ENCODE data around the gene ACAD11.
"Not testable (repeated sequence)": the region's sequence is repeated elsewhere in the genome, so short reads cannot be mapped to it uniquely, and the experiment has no call there.

ACAD11 gene

DNA sequence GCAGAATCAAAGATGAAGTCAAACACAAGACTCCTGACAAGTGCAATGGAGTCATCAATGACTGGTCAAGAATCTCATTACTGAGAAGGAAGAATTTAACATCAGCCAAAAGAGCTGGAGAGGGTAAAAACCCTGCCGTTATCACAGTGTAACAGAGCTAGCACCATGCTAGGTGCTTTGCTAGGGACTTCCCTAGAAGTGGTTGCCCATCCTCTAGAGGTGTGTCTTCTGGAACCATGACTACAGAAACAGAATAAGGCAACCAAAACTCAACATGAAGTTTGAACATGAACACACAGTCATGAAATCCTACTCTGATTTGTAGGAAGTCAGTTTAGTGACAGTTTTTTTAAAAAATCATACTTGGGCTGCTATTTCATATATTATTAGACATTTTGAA, 9.5 kb downstream of the ACAD11 start:
- no peak for DNase-seq

- DNase-seq: no peak
Measured at GRCh38 chr3:132645058-132645457, 14.6 kb downstream of the ACAD11 start.

DNA sequence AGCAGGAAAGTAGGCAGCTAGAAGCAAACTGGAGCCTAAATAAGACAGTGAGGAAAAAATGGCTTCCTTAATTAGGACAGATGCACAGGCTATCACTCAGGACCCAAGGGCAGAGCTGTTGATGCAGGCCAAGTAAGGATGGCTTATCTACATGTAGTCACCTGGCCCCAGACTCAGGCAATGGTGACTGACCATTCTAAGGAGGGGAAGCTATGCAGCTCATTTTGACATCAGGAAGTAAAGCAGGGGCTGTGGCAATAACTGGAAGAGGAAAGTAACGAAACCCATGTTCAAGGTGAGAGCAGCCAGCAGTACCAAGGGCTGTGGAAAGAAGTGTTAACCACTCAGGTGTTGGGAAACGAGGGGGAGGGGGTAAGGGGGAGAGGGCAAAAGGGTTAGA, 16.2 kb downstream of the ACAD11 start:
- DNase-seq: no peak

GRCh38 chr3:132642539-132642847, 17.1 kb downstream of the ACAD11 start:
- DNase-seq: no peak

DNA sequence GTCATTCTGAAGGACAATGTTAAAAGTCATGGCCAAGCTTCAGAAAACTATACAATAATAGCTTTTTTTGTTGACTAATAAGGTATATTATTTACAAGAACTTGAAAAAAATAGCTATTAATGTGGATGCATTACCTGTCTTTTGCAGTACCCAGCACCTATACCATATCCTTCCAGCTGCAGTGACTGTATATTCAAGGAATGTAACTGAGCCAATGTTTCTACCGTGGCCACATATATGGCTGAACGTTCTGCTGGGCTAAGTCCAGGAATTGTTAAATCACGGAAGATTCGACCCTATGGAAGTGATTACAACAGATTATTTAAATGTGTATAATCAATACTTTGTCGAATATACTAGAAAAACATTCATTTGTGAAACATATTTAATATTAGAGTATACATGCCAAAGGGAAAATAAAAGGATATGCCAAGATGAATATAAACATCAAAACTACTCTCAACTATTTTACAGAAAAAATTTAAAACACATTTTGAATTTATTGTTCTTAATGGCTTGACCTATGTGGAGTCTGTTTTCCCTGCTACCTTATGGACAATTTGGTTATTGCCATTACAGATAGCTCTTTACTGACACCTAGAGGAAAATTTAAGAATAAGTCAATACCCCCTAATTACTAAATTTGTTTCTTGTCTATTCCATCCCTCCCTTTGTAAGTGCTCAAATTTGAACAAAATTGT, 17.6 kb downstream of the ACAD11 start:
- peak; percentile 22 for DNase-seq

DNA sequence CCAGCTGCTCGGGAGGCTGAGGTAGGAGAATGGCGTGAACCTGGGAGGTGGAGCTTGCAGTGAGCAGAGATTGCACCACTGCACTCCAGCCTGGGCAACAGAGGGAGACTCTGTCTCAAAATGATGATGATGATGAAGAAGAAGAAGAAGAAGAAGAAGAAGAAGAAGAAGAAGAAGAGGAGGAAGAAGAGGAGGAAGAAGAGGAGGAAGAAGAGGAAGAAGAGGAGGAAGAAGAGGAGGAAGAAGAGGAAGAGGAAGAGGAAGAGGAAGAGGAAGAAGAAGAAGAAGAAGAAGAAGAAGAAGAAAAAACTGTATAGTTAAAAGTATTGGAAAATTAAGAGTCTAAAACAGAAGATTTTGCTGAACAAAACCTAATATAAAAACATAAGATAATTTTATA, 18.2 kb downstream of the ACAD11 start:
- not testable (repeated sequence) for DNase-seq

- no peak for DNase-seq
Measured at GRCh38 chr3:132638706-132639105, 20.9 kb downstream of the ACAD11 start.

GRCh38 chr3:132637590-132637989, 22.0 kb downstream of the ACAD11 start:
- DNase-seq: no peak

- DNase-seq: no peak
Measured at GRCh38 chr3:132635052-132635451, 24.6 kb downstream of the ACAD11 start.

GRCh38 chr3:132630612-132631011, 29.0 kb downstream of the ACAD11 start:
- DNase-seq: no peak

- DNase-seq: no peak
Measured at GRCh38 chr3:132629928-132630327, 29.7 kb downstream of the ACAD11 start.

- DNase-seq: no peak
Measured at GRCh38 chr3:132628157-132628556, 31.5 kb downstream of the ACAD11 start.

DNA sequence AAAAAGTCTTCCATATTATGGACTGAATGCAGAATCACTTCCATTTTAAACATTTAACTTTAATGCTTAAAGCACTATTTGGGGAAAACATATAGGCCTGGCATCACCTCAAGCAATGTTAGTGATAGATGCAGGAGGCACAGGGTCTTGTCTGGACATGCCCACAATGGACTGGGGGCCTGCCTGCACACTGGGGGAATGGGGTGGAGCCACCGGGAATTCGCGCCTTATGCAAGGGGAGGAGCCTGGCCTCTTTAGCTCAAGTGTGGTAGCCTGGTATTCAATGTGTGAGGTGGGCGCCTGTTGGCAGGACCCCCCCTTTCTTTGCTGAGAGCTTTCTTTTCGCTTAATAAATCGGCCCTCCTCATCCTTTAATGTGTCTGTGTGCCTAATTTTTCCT, 32.7 kb downstream of the ACAD11 start:
- no peak for DNase-seq

DNA sequence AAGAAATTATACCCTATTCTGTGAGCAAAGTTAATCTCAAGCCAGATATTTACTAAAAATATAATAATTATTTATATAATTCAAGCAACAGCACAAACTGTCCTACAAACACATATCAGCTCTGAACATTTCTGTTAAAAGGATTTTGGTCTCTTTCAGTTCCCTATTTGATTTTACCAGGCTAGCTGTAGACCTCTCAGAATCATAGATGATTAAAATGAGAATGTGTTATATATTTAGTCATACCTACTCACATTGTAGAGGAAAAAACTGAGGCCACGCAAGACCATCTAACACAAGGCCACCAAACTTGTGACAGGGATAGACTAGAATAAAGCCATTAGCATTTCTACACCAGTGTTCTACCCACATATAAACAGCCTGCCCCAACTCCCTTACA, 34.0 kb downstream of the ACAD11 start:
- DNase-seq: no peak

- no peak for DNase-seq
Measured at GRCh38 chr3:132624790-132625189, 34.8 kb downstream of the ACAD11 start.

DNA sequence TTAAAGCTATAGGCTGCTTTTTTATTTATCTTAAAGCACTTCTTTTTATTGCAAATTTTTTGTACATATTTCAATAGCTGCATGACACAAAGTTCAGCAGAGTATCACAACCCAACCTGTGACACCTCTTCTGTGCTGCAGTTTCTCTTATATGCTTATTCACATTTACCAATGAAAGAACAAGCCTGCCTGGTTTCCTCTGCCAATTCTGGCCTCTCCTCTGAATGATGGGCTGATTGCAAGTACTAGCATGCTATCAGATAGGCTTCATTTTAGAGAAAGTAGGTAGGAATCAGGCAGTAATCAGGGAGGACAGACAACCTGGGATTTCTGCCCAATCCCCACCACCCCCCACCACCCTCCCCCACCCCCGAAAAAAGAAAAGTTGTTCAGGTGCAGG, 36.0 kb downstream of the ACAD11 start:
- DNase-seq: no peak

GRCh38 chr3:132622761-132623160, 36.8 kb downstream of the ACAD11 start:
- no peak for DNase-seq

DNA sequence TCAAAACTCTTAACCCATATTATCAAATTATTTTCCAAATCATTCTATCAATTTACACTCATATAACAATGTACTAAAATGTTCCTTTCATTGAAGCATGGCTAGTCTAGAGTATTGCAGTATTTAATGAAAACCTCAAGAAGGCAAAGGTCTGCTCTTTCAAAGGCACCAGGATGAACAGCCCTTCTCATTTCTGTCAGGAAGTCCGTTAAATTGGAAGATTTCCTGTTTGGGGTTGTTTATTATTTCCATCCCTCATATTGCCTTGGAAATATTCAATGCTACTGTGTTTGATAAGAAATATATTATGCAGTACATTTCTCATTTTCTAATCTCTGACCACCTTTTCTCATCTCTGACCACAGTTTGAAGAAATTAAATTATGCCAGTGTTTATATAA, 37.5 kb downstream of the ACAD11 start:
- DNase-seq: no peak

- no peak for DNase-seq
Measured at GRCh38 chr3:132616780-132617179, 42.8 kb downstream of the ACAD11 start.

DNA sequence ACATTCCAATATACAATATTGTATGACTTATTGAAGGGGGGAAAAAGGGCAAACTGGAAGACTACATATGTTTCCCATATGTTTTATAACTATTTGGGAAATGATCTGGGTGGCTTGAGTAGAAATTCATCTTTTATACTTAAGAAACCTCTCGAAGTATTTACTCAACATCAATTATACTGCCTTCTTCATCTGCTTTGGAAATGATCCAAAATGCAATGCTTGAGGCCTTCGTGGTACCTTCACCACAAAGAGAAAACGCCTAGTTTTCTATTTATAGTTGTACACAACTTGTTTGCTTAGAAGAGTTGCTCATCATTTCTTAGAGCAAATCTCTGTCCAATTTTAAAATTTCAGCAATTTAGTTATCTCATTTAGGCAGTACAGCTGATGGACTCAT, 43.7 kb downstream of the ACAD11 start:
- DNase-seq: no peak

- DNase-seq: not testable (repeated sequence)
Measured at GRCh38 chr3:132615301-132615700, 44.3 kb downstream of the ACAD11 start.

GRCh38 chr3:132606620-132607019, 53.0 kb downstream of the ACAD11 start:
- DNase-seq: not testable (repeated sequence)

DNA sequence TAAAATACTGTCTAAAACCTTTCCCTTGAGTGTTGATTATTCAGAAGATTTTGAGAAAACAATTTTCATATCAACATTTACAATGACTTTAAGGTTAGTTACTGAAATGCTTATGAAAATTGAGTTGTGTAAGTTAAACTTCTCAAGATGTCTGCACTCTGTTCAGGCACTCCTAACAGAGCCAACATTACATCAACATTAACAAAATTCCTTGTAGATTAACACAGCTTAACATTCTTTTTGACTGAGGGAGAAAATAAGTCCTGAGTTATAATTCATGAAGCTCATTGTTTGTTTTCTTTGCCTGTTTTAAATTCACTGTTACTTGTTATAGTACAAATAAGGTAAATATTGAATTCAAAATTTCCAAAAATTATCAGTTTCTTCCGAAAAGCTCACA, 53.5 kb downstream of the ACAD11 start:
- no peak for DNase-seq

DNA sequence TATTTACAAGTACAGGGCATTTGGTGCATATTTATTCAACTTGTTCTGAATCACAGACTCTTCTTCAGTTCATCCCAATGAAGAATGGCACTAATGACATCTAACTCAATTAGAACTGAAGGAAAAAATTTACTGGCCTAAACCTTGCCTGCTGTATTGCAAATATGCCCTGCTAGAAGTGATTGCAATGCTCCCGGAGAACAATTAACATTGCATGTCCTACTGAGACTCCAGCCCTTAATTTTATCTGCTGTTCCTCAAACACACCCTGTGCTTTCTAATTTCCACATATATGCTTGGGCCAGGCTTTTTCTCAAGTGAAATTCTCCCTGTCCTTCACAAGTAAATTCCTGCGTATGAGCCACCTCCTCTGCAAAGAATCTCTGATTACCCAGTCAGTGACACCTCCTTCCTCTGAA, 54.2 kb downstream of the ACAD11 start:
- DNase-seq: no peak

DNA sequence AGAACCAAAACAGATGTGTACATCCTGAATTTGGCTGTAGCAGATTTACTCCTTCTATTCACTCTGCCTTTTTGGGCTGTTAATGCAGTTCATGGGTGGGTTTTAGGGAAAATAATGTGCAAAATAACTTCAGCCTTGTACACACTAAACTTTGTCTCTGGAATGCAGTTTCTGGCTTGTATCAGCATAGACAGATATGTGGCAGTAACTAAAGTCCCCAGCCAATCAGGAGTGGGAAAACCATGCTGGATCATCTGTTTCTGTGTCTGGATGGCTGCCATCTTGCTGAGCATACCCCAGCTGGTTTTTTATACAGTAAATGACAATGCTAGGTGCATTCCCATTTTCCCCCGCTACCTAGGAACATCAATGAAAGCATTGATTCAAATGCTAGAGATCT, 59.0 kb downstream of the ACAD11 start:
- not testable (repeated sequence) for DNase-seq

DNA sequence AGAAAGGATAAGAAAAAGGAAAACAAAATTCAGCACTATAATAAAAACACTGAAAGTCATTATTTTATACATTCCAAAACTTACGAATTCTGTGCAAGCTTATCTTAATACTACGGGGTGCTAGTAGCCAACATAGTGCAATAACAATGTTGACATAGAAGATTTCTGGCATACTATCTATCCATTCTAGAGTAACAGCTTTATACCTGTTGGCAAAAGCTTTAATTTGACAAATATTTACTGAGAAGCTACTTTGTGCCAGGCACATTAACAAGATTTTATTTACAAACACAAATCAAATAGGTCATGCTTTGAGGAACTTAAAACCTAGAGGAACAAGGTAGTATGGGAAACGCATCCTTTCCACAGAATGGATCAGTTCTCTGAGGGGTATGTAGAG, 61.4 kb downstream of the ACAD11 start:
- no peak for DNase-seq
